Measurements from ENCODE around the gene TOP3A.

DNA sequence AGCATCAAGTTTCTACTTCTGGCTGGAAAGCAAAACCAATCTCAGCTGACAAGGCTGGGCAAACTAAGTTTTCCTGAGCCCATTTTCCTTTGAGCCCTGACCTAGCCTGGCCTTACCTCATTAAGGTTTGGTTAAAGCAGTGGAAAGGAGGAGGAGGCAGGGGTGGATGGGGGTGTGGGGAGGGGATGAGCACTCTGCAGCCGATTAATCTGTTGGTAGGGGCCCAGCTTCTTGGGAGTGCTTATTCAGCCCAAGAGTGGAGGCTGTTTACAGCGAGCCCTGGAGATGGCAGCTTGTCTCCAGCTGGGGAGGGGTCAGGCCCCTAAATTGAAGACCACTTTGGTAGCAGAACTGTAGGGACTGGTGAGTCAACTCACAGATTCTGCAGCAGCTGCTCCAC is 12.3 kb upstream of the TOP3A start:
- TF ChIP-seq, protein P1, sequence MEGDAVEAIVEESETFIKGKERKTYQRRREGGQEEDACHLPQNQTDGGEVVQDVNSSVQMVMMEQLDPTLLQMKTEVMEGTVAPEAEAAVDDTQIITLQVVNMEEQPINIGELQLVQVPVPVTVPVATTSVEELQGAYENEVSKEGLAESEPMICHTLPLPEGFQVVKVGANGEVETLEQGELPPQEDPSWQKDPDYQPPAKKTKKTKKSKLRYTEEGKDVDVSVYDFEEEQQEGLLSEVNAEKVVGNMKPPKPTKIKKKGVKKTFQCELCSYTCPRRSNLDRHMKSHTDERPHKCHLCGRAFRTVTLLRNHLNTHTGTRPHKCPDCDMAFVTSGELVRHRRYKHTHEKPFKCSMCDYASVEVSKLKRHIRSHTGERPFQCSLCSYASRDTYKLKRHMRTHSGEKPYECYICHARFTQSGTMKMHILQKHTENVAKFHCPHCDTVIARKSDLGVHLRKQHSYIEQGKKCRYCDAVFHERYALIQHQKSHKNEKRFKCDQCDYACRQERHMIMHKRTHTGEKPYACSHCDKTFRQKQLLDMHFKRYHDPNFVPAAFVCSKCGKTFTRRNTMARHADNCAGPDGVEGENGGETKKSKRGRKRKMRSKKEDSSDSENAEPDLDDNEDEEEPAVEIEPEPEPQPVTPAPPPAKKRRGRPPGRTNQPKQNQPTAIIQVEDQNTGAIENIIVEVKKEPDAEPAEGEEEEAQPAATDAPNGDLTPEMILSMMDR (IDR thresholded peaks at IDR 0.05), result no peak
- TF ChIP-seq POLR2A (IDR thresholded peaks at IDR 0.05), result no peak
